GM12875 (cell line): ENCODE data around the gene USH2A.

ENCODE experiments used
- H3K4me3 ChIP-seq: one replicate; pipeline ENCODE4 v1.5.1; 2011; ENCODE audit warnings: low read depth, low read length, control low read depth
- CTCF ChIP-seq: IDR thresholded peaks from 2 replicates; pipeline ENCODE4 v1.5.1; 2011; ENCODE audit warnings: low read depth, mild to moderate bottlenecking, control low read depth, inconsistent platforms, low read length, moderate library complexity, borderline replicate concordance; ENCODE audit not compliant: insufficient read depth

Gene USH2A

GRCh38 chr1:215845234-215845891 is 577.9 kb downstream of the USH2A start:
- no peak for TF ChIP-seq CTCF
- no peak overlapping the region for H3K4me3 ChIP-seq

- H3K4me3 ChIP-seq, result no peak overlapping the region
- no peak for TF ChIP-seq CTCF
These were observed 578.5 kb downstream of the USH2A start for GRCh38 chr1:215844777-215845176.

GRCh38 chr1:215844266-215844665 is 579.0 kb downstream of the USH2A start:
- no peak overlapping the region for H3K4me3 ChIP-seq
- TF ChIP-seq CTCF, result no peak

GRCh38 chr1:215842905-215843304 is 580.3 kb downstream of the USH2A start:
- TF ChIP-seq CTCF, result no peak

GRCh38 chr1:215835951-215836350 is 587.3 kb downstream of the USH2A start:
- no peak overlapping the region for H3K4me3 ChIP-seq
- no peak for TF ChIP-seq CTCF

More at GRCh38 chr1:215842905-215843304, 580.3 kb downstream of the USH2A start:
- no peak overlapping the region for H3K4me3 ChIP-seq

- no peak overlapping the region for H3K4me3 ChIP-seq
- TF ChIP-seq CTCF, result no peak
These were observed 589.1 kb downstream of the USH2A start for GRCh38 chr1:215833941-215834729.

- no peak overlapping the region for H3K4me3 ChIP-seq
- TF ChIP-seq CTCF, result no peak
These were observed 592.9 kb downstream of the USH2A start for GRCh38 chr1:215830226-215830810.
